K562 (cell line): Measurements from ENCODE around the gene IPO11. TPM values are rescaled to one million over a fixed set of nuclear protein-coding genes. Genes with fewer than 3 reads are reported as not detected.
A peak's percentile ranks its signal among the peaks of the same experiment; 100 is the strongest.

Experiments
- ARID1B ChIP-seq: fragments of 450-650 bp; IDR thresholded peaks from 2 replicates; pipeline ENCODE4 v1.6.1; 2016; ENCODE audit warnings: antibody characterized with exemption, mild to moderate bottlenecking, inconsistent platforms
- ARNT ChIP-seq, 2 experiments: fragments of 450-650 bp; IDR thresholded peaks; 2 replicates each; pipeline ENCODE4 v1.6.1; 2016; ENCODE audit warnings: mild to moderate bottlenecking in 1 of 2
- ASH1L ChIP-seq: fragments of 450-650 bp; IDR thresholded peaks from 2 replicates; pipeline ENCODE4 v1.6.1; 2018; ENCODE audit warnings: borderline replicate concordance, mild to moderate bottlenecking, low read depth; ENCODE audit not compliant: partially characterized antibody
- BCLAF1 ChIP-seq, 2 experiments: fragments of 450-650 bp in 1 of 2; IDR thresholded peaks; 2 replicates each; pipeline ENCODE4 v1.6.1; 2011 to 2017; ENCODE audit warnings: low read depth in 2 of 2, antibody characterized with exemption in 1 of 2, borderline replicate concordance in 1 of 2, low read length in 1 of 2, mild to moderate bottlenecking in 1 of 2, mixed read lengths in 1 of 2; ENCODE audit not compliant: control insufficient read depth in 1 of 2
- CCNT2 ChIP-seq: IDR thresholded peaks from 2 replicates; pipeline ENCODE4 v1.6.1; 2011; ENCODE audit warnings: borderline replicate concordance, low read depth, mild to moderate bottlenecking, moderate library complexity, mixed read lengths, low read length; ENCODE audit not compliant: insufficient read length; ENCODE audit errors: extremely low read depth
- CREB1 ChIP-seq, 2 experiments: sonication (generic) in 1 of 2; formaldehyde crosslinking in 1 of 2; IDR thresholded peaks; 2 replicates each; pipeline versions ENCODE4 v1.6.1 to v1.8.0; 2012 to 2022; ENCODE audit warnings: inconsistent platforms in 1 of 2, mild to moderate bottlenecking in 1 of 2, missing genetic modification reagents in 1 of 2, moderate library complexity in 1 of 2
- DPF2 ChIP-seq: fragments of 450-650 bp; IDR thresholded peaks from 2 replicates; pipeline ENCODE4 v1.6.1; 2016
- EP300 ChIP-seq: IDR thresholded peaks from 2 replicates; pipeline ENCODE4 v1.6.1; 2012; ENCODE audit warnings: low read length, improper control_type of control experiment
- FIP1L1 ChIP-seq: fragments of 200-400 bp; formaldehyde crosslinking; IDR thresholded peaks from 2 replicates; pipeline ENCODE4 v1.6.1; 2018; ENCODE audit warnings: mild to moderate bottlenecking, low read depth, low read length; ENCODE audit not compliant: poor library complexity, severe bottlenecking
- GABPA ChIP-seq: fragments of 200-800 bp; sonication (Bioruptor generic); conservative IDR thresholded peaks from 2 replicates; pipeline ENCODE4 v1.6.1; 2016; ENCODE audit warnings: low read depth, missing genetic modification characterization, missing compliant biosample characterization
- HNRNPL ChIP-seq: fragments of 200-400 bp; formaldehyde crosslinking; IDR thresholded peaks from 2 replicates; pipeline ENCODE4 v1.6.1; 2017; ENCODE audit warnings: low read depth, mild to moderate bottlenecking, low read length
- MAFK ChIP-seq: IDR thresholded peaks from 2 replicates; pipeline ENCODE4 v1.6.1; 2011; ENCODE audit warnings: low read length, improper control_type of control experiment
- MIER1 ChIP-seq: fragments of 450-650 bp; IDR thresholded peaks from 2 replicates; pipeline ENCODE4 v1.6.1; 2016; ENCODE audit warnings: antibody characterized with exemption, mild to moderate bottlenecking, low read depth
- MTA1 ChIP-seq: fragments of 450-650 bp; IDR thresholded peaks from 2 replicates; pipeline ENCODE4 v1.6.1; 2017; ENCODE audit warnings: borderline replicate concordance
- NFATC3 ChIP-seq: fragments of 450-650 bp; IDR thresholded peaks from 2 replicates; pipeline ENCODE4 v1.6.1; 2017; ENCODE audit warnings: mild to moderate bottlenecking
- PCBP1 ChIP-seq: fragments of 200-400 bp; formaldehyde crosslinking; IDR thresholded peaks from 2 replicates; pipeline ENCODE4 v1.6.1; 2018; ENCODE audit warnings: mild to moderate bottlenecking, low read depth, low read length; ENCODE audit not compliant: poor library complexity, severe bottlenecking
- POLR2AphosphoS5 ChIP-seq: IDR thresholded peaks from 2 replicates; pipeline ENCODE4 v1.6.1; 2011; ENCODE audit warnings: mild to moderate bottlenecking, low read depth, low read length, moderate library complexity; ENCODE audit not compliant: control insufficient read depth, insufficient read depth
- RBBP5 ChIP-seq: fragments of 200-600 bp; sonication (generic); IDR thresholded peaks from 2 replicates; pipeline ENCODE4 v1.6.1; 2012; ENCODE audit warnings: borderline replicate concordance, mild to moderate bottlenecking, low read length, control low read depth, inconsistent platforms; ENCODE audit not compliant: insufficient read depth, poor library complexity, severe bottlenecking
- SMAD4 ChIP-seq: fragments of 250-450 bp; sonication (Bioruptor Pico); conservative IDR thresholded peaks from 2 replicates; pipeline ENCODE4 v1.8.0; 2021; ENCODE audit warnings: inconsistent platforms, mild to moderate bottlenecking, moderate library complexity
- SMARCA4 ChIP-seq: fragments of 450-650 bp; IDR thresholded peaks from 2 replicates; pipeline ENCODE4 v1.6.1; 2016
- SMARCC2 ChIP-seq: fragments of 450-650 bp; IDR thresholded peaks from 2 replicates; pipeline ENCODE4 v1.6.1; 2017; ENCODE audit warnings: antibody characterized with exemption, moderate library complexity, mild to moderate bottlenecking, low read depth
- TFE3 ChIP-seq: fragments of 450-650 bp; formaldehyde crosslinking; IDR thresholded peaks from 2 replicates; pipeline ENCODE4 v1.4.0; 2020; ENCODE audit warnings: mild to moderate bottlenecking, mixed read lengths
- ZC3H8 ChIP-seq: fragments of 450-650 bp; IDR thresholded peaks from 2 replicates; pipeline ENCODE4 v1.6.1; 2017
- ZNF165 ChIP-seq: fragments of 250-450 bp; sonication (Bioruptor Pico); IDR thresholded peaks from 2 replicates; pipeline ENCODE4 v1.4.0; 2020; ENCODE audit warnings: borderline replicate concordance
- ZNF431 ChIP-seq: sonication (generic); formaldehyde crosslinking; IDR thresholded peaks from 2 replicates; pipeline ENCODE4 v1.8.0; 2022; ENCODE audit warnings: mild to moderate bottlenecking, missing genetic modification reagents
- ZNF57 ChIP-seq: fragments of 450-650 bp; formaldehyde crosslinking; IDR thresholded peaks from 2 replicates; pipeline ENCODE4 v1.4.0; 2020; ENCODE audit warnings: mild to moderate bottlenecking, moderate library complexity
- polyA plus RNA-seq, 8 experiments: library from polyadenylated mRNA; depleted of rRNA in 4 of 8; stranded (reverse) in 5 of 8; unstranded in 3 of 8; fragments of >200 nt; fragmentation: Nextera tagmentation in 2 of 8; fragmentation: Illumina TruSeq in 1 of 8; extraction: Ambion mirVana in 2 of 8; extraction: Trizol in 1 of 8; gene quantifications; 2 replicates each; pipeline versions ENCODE4 v1.2.1 to v1.2.3, GENCODE V29; 2011 to 2014; ENCODE audit warnings: inconsistent platforms in 1 of 8, missing spikeins in 1 of 8
- total RNA-seq, 7 experiments: library from RNA; depleted of rRNA in 6 of 7; stranded (reverse); fragments of >200 nt in 6 of 7; fragmentation: Illumina TruSeq in 2 of 7; extraction: Trizol in 2 of 7; gene quantifications; 2 replicates each; pipeline versions ENCODE4 v1.2.1 to v1.2.3, GENCODE V29; 2011 to 2021; ENCODE audit warnings: low replicate concordance in 1 of 7

Gene IPO11
- total and polyA plus RNA-seq, 9 of the 15 experiments (the other 6 are each of a cell fraction or from before 2014, with no cell fraction given), result 38.7 to 96.0 (median 70.9) TPM

GRCh38 chr5:62421414-62421813, 8.9 kb downstream of the IPO11 start (continued):
- TF ChIP-seq CCNT2 (peak; percentile 75), SMARCA4 (peak; percentile 90), DPF2 (peak; percentile 94), ZNF57 (CRISPR knock-in tag) (no peak), SMARCC2 (peak; percentile 86), NFATC3 (no peak), ASH1L (no peak), ARNT (IDR thresholded peaks at IDR 0.05) (peak in 1 of 2 experiments; percentile 78; a peak in 1 of 4 replicates), ARID1B (peak; percentile 94), TFE3 (CRISPR knock-in tag) (no peak), HNRNPL (no peak), BCLAF1 (IDR thresholded peaks at IDR 0.05; ENCODE audit: borderline replicate concordance in 1 of 2, control insufficient read depth in 1 of 2, low read depth in 2 of 2, low read length in 1 of 2) (no peak), MIER1 (no peak), FIP1L1 (no peak), ZNF165 (CRISPR knock-in tag) (no peak), POLR2AphosphoS5 (0 out of 2 replicates have a peak, but pooled peaks have one; percentile 42), MAFK (no peak), EP300 (peak; percentile 90), SMAD4 (CRISPR knock-in tag) (no peak), ZNF431 (CRISPR knock-in tag) (no peak), MTA1 (no peak; the same call in 1 of the 2 replicates), PCBP1 (no peak), GABPA (no peak), ZC3H8 (no peak), RBBP5 (peak; percentile 46), CREB1 (IDR thresholded peaks at IDR 0.05) (no peak), CREB1 (CRISPR knock-in tag; IDR thresholded peaks at IDR 0.05) (no peak)
